PC-9 (cell line): ENCODE measurements around the gene NEDD9. TPM values are rescaled to one million over a fixed set of nuclear protein-coding genes. Genes with fewer than 3 reads are reported as not detected.

Experiments used
- BruUV-seq: library from RNA; stranded (reverse); fragments of 400-500 nt; replicated peaks from 2 replicates; lab custom pipeline; 2021; lab: Mats Ljungman, UMichigan
- CTCF ChIA-PET: fragments of 300-600 bp; sonication (Branson Sonifier 250); formaldehyde crosslinking; loops from one replicate; lab custom pipeline; 2022; ENCODE audit warnings: antibody characterized with exemption; lab: Charles Lee
- POLR2A ChIA-PET: fragments of 300-600 bp; sonication (Branson Sonifier 250); formaldehyde crosslinking; loops from one replicate; lab custom pipeline; 2022; ENCODE audit warnings: antibody characterized with exemption; ENCODE audit not compliant: unreplicated experiment; lab: Charles Lee
- DNase-seq, 2 experiments: peaks; one replicate each; pipeline versions ENCODE4 v3.0.0 to v3.0.0-alpha.2; 2015 to 2022; ENCODE audit warnings: mixed read lengths in 1 of 2
- H2AFZ ChIP-seq: fragments of 200-600 bp; sonication (generic); 2 replicates; pipeline ENCODE4 v1.8.1; 2017; ENCODE audit warnings: antibody characterized with exemption
- H3F3A ChIP-seq: fragments of 200-600 bp; sonication (generic); 2 replicates; pipeline ENCODE4 v1.8.1; 2017; ENCODE audit warnings: antibody characterized with exemption, mild to moderate bottlenecking, low read depth; ENCODE audit not compliant: insufficient read depth
- H3K27ac ChIP-seq: fragments of 200-600 bp; sonication (generic); 2 replicates; pipeline ENCODE4 v1.6.1; 2016; ENCODE audit warnings: mixed run types
- H3K27me3 ChIP-seq: fragments of 200-600 bp; sonication (generic); 2 replicates; pipeline ENCODE4 v1.6.1; 2016; ENCODE audit warnings: low read depth, mixed run types; ENCODE audit not compliant: insufficient read depth
- H3K36me3 ChIP-seq: fragments of 200-600 bp; sonication (generic); 2 replicates; pipeline ENCODE4 v1.6.1; 2016; ENCODE audit warnings: low read depth, mixed run types
- H3K4me1 ChIP-seq: fragments of 200-600 bp; sonication (generic); replicated peaks from 2 replicates; pipeline ENCODE4 v1.6.1; 2016; ENCODE audit warnings: mixed run types; ENCODE audit not compliant: insufficient read depth
- H3K4me2 ChIP-seq: fragments of 200-600 bp; sonication (generic); 2 replicates; pipeline ENCODE4 v1.6.1; 2017; ENCODE audit warnings: mixed run types
- H3K4me3 ChIP-seq: fragments of 200-600 bp; sonication (generic); 2 replicates; pipeline ENCODE4 v1.6.1; 2016; ENCODE audit warnings: mixed run types
- H3K79me2 ChIP-seq: fragments of 200-600 bp; sonication (generic); 2 replicates; pipeline ENCODE4 v1.6.1; 2017; ENCODE audit warnings: low read depth, mixed run types
- H3K9me2 ChIP-seq: fragments of 200-600 bp; sonication (generic); 2 replicates; pipeline ENCODE4 v1.8.1; 2017; ENCODE audit warnings: mild to moderate bottlenecking; ENCODE audit not compliant: insufficient read depth
- H3K9me3 ChIP-seq: fragments of 200-600 bp; sonication (generic); 2 replicates; pipeline ENCODE4 v1.8.1; 2016; ENCODE audit warnings: low read depth; ENCODE audit not compliant: insufficient read depth
- H4K20me1 ChIP-seq: fragments of 200-600 bp; sonication (generic); 2 replicates; pipeline ENCODE4 v1.8.1; 2017; ENCODE audit not compliant: insufficient read depth
- EZH2 ChIP-seq: fragments of 200-600 bp; sonication (generic); IDR thresholded peaks from 2 replicates; pipeline ENCODE4 v1.8.0; 2017; ENCODE audit warnings: antibody characterized with exemption, low read depth
- intact Hi-C: fragments of 100-400 bp; cut with micrococcal nuclease; formaldehyde crosslinking; loops from one replicate; pipeline ENCODE4 v1.10.0; 2022; ENCODE audit not compliant: unreplicated experiment
- total RNA-seq: library from RNA; stranded (reverse); gene quantifications from 2 replicates; pipeline ENCODE4 v1.2.3, GENCODE V29; 2021
- TF ChIP-seq, protein P1 (sequence below): fragments of 200-600 bp; sonication (generic); conservative IDR thresholded peaks from 2 replicates; pipeline ENCODE4 v1.6.1; 2017; ENCODE audit warnings: mixed run types, antibody characterized with exemption, mild to moderate bottlenecking, moderate library complexity

Gene NEDD9
- total RNA-seq, 1 experiment from 2014 or later = 57.5 TPM

DNA sequence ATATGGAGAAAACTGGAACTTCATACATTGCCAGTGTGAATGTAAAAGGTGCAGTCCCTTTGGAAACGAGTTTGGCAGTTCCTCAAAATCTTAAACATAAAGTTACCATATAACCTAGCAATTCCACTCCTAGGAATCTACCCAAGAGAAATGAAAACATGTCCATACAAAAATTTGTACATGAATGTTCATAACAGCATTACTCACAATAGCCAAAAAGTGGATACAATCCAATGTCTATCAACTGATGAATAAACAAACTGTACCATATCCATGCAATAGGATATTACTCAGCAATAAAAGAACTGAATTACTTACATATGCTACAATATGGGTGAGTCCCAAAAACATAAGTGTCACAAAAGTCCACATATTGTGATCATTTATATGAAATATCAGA lies 72.3 kb downstream of the NEDD9 start:
- Histone ChIP-seq H3K4me1 (no peaks in the 10 kb centered on the region), H3F3A (no peaks in the 10 kb centered on the region), H3K27me3 (no peaks in the 10 kb centered on the region), H3K9me2 (no peaks in the 10 kb centered on the region), H3K79me2 (no peaks in the 10 kb centered on the region), H3K4me3 (no peak overlapping the region), H3K27ac (no peak overlapping the region), H3K36me3 (no peaks in the 10 kb centered on the region), H3K9me3 (no peaks in the 10 kb centered on the region), H2AFZ (no peak overlapping the region), H4K20me1 (no peaks in the 10 kb centered on the region), H3K4me2 (no peak overlapping the region)
- no TSS peak for BruUV-seq
- ChIA-PET POLR2A (no interaction called here), CTCF (no interaction called here)
- TF ChIP-seq, protein P1, sequence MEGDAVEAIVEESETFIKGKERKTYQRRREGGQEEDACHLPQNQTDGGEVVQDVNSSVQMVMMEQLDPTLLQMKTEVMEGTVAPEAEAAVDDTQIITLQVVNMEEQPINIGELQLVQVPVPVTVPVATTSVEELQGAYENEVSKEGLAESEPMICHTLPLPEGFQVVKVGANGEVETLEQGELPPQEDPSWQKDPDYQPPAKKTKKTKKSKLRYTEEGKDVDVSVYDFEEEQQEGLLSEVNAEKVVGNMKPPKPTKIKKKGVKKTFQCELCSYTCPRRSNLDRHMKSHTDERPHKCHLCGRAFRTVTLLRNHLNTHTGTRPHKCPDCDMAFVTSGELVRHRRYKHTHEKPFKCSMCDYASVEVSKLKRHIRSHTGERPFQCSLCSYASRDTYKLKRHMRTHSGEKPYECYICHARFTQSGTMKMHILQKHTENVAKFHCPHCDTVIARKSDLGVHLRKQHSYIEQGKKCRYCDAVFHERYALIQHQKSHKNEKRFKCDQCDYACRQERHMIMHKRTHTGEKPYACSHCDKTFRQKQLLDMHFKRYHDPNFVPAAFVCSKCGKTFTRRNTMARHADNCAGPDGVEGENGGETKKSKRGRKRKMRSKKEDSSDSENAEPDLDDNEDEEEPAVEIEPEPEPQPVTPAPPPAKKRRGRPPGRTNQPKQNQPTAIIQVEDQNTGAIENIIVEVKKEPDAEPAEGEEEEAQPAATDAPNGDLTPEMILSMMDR = no peak
- no peak for TF ChIP-seq EZH2
- no peak for DNase-seq
- intact Hi-C loops = no loop called here

DNA sequence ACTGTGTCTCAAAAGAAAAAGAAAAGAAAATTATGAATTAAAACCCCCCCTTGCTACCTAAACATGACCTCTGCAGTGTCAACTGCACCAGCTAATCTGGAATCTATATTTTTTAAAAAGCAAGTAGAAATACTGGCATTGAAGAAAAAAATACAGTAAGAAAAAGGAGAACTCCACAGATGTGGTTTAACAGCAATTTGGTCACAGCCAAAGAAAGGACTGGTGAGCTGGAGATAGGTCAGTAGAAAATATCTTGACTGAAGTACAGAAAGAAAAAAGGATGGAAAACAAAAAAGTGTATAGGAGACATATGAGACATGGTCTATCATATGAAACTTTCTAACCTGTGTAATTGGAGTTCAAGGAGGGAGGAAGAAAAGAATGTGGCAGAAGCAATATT lies 76.9 kb downstream of the NEDD9 start:
- BruUV-seq = no TSS peak
- Histone ChIP-seq H3K79me2 (no peaks in the 10 kb centered on the region), H3K9me3 (no peaks in the 10 kb centered on the region), H3K27me3 (no peaks in the 10 kb centered on the region), H3K4me1 (no peaks in the 10 kb centered on the region), H3K36me3 (no peaks in the 10 kb centered on the region), H3K4me3 (no peak overlapping the region), H3K4me2 (no peak overlapping the region), H2AFZ (no peak overlapping the region), H3F3A (no peaks in the 10 kb centered on the region), H3K9me2 (no peaks in the 10 kb centered on the region), H3K27ac (no peak overlapping the region), H4K20me1 (no peaks in the 10 kb centered on the region)
- intact Hi-C loops = no loop called here
- POLR2A ChIA-PET = interaction anchor here (0.7 kb wide), 1 partner anchor 590 kb away, joined by 6 read pairs; no protein-coding TSS in a partner anchor
- TF ChIP-seq, protein P1 = no peak
- TF ChIP-seq EZH2 = no peak
- no peak for DNase-seq
- CTCF ChIA-PET = no interaction called here

DNA sequence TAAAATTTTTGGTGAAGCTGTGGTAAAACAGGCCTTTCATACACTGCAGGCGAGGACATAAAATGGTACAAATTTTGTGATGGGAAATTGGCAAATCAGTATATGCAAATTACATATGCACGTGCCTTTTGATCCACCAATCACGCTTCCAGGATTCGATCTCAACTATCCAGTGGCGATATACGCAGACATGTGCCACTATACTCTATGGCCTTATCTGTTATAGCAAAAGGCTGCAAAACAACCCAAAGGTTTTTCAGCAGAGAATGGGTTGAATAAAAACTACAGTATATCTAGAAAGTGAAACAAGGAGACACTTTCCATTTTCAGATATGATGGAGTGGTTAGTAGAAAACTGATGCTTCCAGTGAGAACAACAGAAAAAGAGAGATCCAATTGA lies 79.0 kb downstream of the NEDD9 start:
- Histone ChIP-seq H4K20me1 (no peaks in the 10 kb centered on the region), H2AFZ (no peak overlapping the region), H3K9me3 (no peaks in the 10 kb centered on the region), H3K27me3 (no peaks in the 10 kb centered on the region), H3K9me2 (no peaks in the 10 kb centered on the region), H3K79me2 (no peaks in the 10 kb centered on the region), H3K4me3 (no peak overlapping the region), H3K4me1 (no peaks in the 10 kb centered on the region), H3F3A (no peaks in the 10 kb centered on the region), H3K27ac (no peak overlapping the region), H3K36me3 (no peaks in the 10 kb centered on the region), H3K4me2 (no peak overlapping the region)
- no peak for DNase-seq
- no TSS peak for BruUV-seq
- TF ChIP-seq EZH2 = no peak
- TF ChIP-seq, protein P1 = no peak
- intact Hi-C loops = no loop called here
- CTCF ChIA-PET = no interaction called here
- POLR2A ChIA-PET = no interaction called here
